ENCODE data around the gene DNAJC16. TPM values are rescaled to one million over a fixed set of nuclear protein-coding genes. Genes with fewer than 3 reads are reported as not detected.
A peak's percentile ranks its signal among the peaks of the same experiment; 100 is the strongest.

Gene DNAJC16
- total RNA-seq, 1 donor from 2014 or later: 35.9 TPM

DNA sequence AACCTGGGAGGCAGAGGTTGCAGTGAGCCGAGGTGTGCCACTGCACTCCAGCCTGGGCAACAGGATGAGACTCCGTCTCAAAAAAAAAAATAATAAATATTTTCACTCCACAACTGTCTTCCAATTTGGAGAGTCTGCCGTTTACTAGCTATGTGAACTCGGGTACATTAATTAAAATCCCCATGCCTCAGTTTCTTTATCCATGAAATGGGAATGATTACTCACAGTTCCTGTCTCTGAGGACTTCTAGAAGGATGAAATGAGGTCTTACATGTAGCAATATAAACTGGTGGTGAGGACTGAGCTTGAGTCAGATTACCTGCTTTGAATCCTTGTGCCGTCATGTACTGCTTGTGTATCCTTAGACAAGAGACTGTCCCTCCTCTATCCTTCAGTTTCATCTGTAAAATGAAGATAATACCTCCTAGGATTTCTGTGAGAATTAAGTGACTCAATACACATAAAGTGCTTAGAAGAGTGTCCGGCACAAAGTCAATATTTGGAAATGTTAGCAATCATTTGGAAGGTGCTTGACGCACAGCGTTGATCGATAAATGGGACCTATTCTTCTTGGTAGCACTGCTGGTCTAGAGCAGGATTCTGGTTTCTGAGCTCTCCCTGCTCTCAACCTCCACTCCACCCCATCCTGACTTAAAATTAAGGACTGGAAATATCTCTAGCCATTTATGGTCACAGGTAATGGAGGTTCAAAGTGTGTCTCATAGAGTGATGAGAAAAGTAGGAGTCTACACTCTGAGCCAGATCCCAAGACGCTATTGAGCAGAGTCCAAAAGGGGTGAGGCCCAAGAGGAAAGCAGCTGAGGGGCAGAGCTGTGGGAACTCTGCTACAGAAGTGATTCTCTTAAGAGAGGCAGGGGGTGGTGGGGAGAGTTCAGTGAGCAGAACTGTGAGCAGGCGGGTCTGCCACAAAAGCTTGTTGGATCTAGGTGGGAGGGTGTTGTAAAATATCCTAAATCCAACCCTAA is 79.0 kb downstream of the DNAJC16 start:
- ChIA-PET POLR2A (no interaction called here), CTCF (interaction anchor here (0.6 to 1.0 kb wide), 2 partner anchors 11 to 27 kb away, joined by 3 read pairs; no protein-coding TSS in a partner anchor)
- TF ChIP-seq, protein P1, sequence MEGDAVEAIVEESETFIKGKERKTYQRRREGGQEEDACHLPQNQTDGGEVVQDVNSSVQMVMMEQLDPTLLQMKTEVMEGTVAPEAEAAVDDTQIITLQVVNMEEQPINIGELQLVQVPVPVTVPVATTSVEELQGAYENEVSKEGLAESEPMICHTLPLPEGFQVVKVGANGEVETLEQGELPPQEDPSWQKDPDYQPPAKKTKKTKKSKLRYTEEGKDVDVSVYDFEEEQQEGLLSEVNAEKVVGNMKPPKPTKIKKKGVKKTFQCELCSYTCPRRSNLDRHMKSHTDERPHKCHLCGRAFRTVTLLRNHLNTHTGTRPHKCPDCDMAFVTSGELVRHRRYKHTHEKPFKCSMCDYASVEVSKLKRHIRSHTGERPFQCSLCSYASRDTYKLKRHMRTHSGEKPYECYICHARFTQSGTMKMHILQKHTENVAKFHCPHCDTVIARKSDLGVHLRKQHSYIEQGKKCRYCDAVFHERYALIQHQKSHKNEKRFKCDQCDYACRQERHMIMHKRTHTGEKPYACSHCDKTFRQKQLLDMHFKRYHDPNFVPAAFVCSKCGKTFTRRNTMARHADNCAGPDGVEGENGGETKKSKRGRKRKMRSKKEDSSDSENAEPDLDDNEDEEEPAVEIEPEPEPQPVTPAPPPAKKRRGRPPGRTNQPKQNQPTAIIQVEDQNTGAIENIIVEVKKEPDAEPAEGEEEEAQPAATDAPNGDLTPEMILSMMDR (IDR thresholded peaks at IDR 0.05): no peak
- Mint-ChIP-seq H3K27me3 (no peaks in the 10 kb centered on the region), H3K9me3 (no peaks in the 10 kb centered on the region), H3K36me3 (ENCODE audit: low read depth) (no peaks in the 10 kb centered on the region), H3K4me1 (peaks cover 14% of the 10 kb centered on the region), H3K27ac (no peak overlapping the region), H3K4me3 (no peak overlapping the region)
- DNase-seq (no peak), ATAC-seq (ENCODE audit: low read depth) (no peak)
- intact Hi-C loops (cut with micrococcal nuclease): no loop called here

DNA sequence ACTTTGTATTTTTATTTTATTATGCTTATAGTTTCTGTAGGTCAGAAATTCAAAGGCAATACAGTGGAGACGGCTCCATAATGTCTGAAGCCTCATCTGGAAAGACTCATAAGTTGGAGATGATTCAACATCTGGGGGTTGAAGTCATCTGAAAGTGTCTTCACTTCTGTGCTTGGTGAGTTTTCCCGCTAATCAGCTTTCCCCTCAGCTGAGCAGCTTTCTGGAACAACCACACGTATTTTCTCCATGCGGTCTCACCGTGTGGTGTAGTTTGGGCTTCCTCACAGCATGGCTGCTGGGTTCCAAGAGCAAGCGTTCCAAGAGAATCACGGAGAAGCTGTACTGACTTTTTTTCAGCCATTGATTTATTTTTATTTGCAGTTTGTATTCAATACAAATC is 83.0 kb downstream of the DNAJC16 start:
- Mint-ChIP-seq H3K9me3 (no peaks in the 10 kb centered on the region), H3K27me3 (no peaks in the 10 kb centered on the region), H3K4me3 (no peak overlapping the region), H3K4me1 (no peaks in the 10 kb centered on the region), H3K36me3 (ENCODE audit: low read depth) (no peaks in the 10 kb centered on the region), H3K27ac (no peak overlapping the region)
- intact Hi-C loops (cut with micrococcal nuclease): no loop called here
- TF ChIP-seq, protein P1 (IDR thresholded peaks at IDR 0.05): no peak
- ChIA-PET CTCF (no interaction called here), POLR2A (no interaction called here)
- ATAC-seq (ENCODE audit: low read depth) (no peak), DNase-seq (no peak)

DNA sequence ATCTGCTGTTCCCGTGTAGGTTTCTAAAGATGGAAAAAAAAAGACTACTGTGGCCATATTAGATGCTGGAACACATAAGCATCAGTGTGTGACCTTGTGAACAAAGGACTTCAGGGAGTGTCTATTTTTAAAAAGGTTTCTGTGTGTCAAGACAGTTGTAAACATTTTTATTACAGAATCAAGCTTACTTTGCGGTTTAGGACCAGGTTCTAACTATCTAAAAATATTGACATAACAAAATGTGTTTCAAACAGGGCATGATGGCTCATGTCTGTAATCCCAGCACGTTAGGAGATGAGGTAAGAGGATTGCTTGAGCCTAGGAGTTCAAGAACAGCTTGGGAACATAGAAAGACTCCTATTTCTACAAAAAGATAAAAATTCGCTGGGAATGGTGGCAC is 83.5 kb downstream of the DNAJC16 start:
- TF ChIP-seq, protein P1 (IDR thresholded peaks at IDR 0.05): no peak
- H3K9me3 Mint-ChIP-seq: no peaks in the 10 kb centered on the region
- ChIA-PET CTCF (interaction anchor here (0.9 kb wide), 1 partner anchor 14 kb away, joined by 3 read pairs; no protein-coding TSS in a partner anchor), POLR2A (no interaction called here)
- H3K4me3 Mint-ChIP-seq: no peak overlapping the region
- H3K4me1 Mint-ChIP-seq: no peaks in the 10 kb centered on the region
- ATAC-seq (ENCODE audit: low read depth) (no peak), DNase-seq (no peak)
- intact Hi-C loops (cut with micrococcal nuclease): no loop called here
- no peaks in the 10 kb centered on the region for H3K27me3 Mint-ChIP-seq
- H3K27ac Mint-ChIP-seq: no peak overlapping the region
- no peaks in the 10 kb centered on the region for H3K36me3 Mint-ChIP-seq (ENCODE audit: low read depth)

DNA sequence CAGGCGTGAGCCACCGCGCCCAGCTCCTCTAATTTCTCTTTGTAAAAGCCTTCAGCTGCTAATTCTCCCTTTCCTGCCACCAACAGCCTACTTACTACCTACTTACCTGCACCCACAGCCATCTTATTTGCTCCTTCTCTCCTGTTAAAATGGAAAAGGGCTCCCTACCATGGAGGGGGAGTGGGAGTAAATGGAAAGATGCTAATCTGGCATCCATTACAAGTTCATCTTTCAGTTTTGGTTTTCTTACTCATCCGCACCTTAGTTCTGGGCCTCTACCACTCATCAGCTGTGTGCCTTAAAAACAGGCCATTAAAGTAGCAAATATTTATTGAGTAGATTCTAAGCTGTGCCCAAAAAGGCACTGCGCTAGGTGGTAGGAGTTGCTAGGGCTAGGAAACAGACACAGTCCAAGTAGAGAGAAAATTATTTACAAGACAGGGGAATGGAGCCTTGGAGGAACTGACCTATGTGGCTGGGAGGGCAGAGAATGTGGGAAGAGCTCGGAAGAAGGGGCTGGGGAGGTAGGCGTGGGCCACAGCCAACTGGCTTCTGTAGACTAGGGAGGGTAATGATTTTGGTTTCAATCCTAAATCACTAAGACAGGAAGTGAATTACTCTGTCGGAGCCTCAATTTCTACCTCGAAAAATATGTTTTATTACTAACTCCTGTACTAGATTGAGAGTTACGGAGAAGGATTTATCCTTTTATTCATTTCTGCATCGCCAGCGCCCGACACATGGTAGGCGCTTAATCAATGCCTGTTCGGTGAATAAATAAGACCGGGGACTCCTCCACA is 89.9 kb downstream of the DNAJC16 start:
- Mint-ChIP-seq H3K36me3 (ENCODE audit: low read depth) (peaks cover 21% of the 10 kb centered on the region), H3K27me3 (no peaks in the 10 kb centered on the region), H3K9me3 (no peaks in the 10 kb centered on the region), H3K4me1 (peaks cover 39% of the 10 kb centered on the region), H3K27ac (peak overlapping the region; percentile 96), H3K4me3 (peak overlapping the region; percentile 92)
- TF ChIP-seq, protein P1 (IDR thresholded peaks at IDR 0.05): no peak
- peak; percentile 6 for ATAC-seq (ENCODE audit: low read depth)
- no peak for DNase-seq
- intact Hi-C loops (cut with micrococcal nuclease): loop anchor here (1.0 to 5.0 kb wide), 8 partner anchors 13 to 601 kb away; partner anchors contain the start of gene CASP9
- ChIA-PET POLR2A (interaction anchor here (0.6 to 4.1 kb wide), 7 partner anchors 13 to 89 kb away, joined by 3 to 70 read pairs (median 6); partner anchors contain the start of gene DNAJC16), CTCF (interaction anchor here (0.9 to 1.2 kb wide), 3 partner anchors 12 to 80 kb away, joined by 3 read pairs; no protein-coding TSS in a partner anchor)

Data from activated B cell treated with CpG ODN at 0.5 μM for 24 hours (primary cell).